Thyroid gland (tissue), 4 donors: ENCODE data around the gene MPP2.
"Not testable (repeated sequence)": the region's sequence is repeated elsewhere in the genome, so short reads cannot be mapped to it uniquely, and the experiment has no call there.

ENCODE experiments used
- CTCF ChIP-seq, 6 experiments: fragments of 200-600 bp in 3 of 6; fragments of 450-650 bp in 3 of 6; sonication (generic) in 3 of 6; IDR thresholded peaks; one replicate each; pipeline ENCODE4 v1.5.1; 2016 to 2019; ENCODE audit warnings: antibody characterized with exemption in 6 of 6, mild to moderate bottlenecking in 2 of 6, inconsistent platforms in 1 of 6, moderate library complexity in 1 of 6
- POLR2A ChIP-seq, 2 donors: fragments of 450-650 bp; IDR thresholded peaks; one replicate each; pipeline ENCODE4 v1.6.1; 2017; ENCODE audit warnings: antibody characterized with exemption in 2 of 2, mild to moderate bottlenecking in 2 of 2, moderate library complexity in 1 of 2

GRCh38 chr17:43927929-43928328 is 20.6 kb upstream of the MPP2 start:
- not testable (repeated sequence) for TF ChIP-seq CTCF, POLR2A (IDR thresholded peaks at IDR 0.05)
